Measurements from ENCODE around the gene GUSB. TPM values are rescaled to one million over a fixed set of nuclear protein-coding genes. Genes with fewer than 3 reads are reported as not detected.

Gene GUSB
- total and polyA plus RNA-seq, 2 experiments from 2014 or later, result 33.6 to 47.0 TPM

DNA sequence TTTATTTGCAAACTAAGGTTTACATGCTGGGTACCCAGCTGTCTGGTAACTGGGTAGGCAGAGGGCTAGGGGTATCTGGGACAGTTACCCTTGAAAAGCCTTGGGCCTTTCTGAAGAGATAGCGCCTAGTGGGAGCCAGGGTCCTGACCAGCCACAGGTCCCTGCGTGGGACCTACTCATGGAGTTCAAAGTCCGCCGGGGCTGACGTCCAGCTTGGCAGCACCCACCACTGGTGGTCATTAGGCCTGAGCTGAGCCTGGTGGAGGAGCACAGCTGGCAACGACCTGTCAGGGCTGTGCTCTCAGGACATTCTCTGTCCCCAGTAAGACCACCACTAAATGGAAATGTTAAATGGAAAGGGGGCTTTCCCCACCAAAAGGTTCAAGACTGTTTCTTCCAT, 20.0 kb downstream of the GUSB start (continued):
- TF ChIP-seq, protein P1, sequence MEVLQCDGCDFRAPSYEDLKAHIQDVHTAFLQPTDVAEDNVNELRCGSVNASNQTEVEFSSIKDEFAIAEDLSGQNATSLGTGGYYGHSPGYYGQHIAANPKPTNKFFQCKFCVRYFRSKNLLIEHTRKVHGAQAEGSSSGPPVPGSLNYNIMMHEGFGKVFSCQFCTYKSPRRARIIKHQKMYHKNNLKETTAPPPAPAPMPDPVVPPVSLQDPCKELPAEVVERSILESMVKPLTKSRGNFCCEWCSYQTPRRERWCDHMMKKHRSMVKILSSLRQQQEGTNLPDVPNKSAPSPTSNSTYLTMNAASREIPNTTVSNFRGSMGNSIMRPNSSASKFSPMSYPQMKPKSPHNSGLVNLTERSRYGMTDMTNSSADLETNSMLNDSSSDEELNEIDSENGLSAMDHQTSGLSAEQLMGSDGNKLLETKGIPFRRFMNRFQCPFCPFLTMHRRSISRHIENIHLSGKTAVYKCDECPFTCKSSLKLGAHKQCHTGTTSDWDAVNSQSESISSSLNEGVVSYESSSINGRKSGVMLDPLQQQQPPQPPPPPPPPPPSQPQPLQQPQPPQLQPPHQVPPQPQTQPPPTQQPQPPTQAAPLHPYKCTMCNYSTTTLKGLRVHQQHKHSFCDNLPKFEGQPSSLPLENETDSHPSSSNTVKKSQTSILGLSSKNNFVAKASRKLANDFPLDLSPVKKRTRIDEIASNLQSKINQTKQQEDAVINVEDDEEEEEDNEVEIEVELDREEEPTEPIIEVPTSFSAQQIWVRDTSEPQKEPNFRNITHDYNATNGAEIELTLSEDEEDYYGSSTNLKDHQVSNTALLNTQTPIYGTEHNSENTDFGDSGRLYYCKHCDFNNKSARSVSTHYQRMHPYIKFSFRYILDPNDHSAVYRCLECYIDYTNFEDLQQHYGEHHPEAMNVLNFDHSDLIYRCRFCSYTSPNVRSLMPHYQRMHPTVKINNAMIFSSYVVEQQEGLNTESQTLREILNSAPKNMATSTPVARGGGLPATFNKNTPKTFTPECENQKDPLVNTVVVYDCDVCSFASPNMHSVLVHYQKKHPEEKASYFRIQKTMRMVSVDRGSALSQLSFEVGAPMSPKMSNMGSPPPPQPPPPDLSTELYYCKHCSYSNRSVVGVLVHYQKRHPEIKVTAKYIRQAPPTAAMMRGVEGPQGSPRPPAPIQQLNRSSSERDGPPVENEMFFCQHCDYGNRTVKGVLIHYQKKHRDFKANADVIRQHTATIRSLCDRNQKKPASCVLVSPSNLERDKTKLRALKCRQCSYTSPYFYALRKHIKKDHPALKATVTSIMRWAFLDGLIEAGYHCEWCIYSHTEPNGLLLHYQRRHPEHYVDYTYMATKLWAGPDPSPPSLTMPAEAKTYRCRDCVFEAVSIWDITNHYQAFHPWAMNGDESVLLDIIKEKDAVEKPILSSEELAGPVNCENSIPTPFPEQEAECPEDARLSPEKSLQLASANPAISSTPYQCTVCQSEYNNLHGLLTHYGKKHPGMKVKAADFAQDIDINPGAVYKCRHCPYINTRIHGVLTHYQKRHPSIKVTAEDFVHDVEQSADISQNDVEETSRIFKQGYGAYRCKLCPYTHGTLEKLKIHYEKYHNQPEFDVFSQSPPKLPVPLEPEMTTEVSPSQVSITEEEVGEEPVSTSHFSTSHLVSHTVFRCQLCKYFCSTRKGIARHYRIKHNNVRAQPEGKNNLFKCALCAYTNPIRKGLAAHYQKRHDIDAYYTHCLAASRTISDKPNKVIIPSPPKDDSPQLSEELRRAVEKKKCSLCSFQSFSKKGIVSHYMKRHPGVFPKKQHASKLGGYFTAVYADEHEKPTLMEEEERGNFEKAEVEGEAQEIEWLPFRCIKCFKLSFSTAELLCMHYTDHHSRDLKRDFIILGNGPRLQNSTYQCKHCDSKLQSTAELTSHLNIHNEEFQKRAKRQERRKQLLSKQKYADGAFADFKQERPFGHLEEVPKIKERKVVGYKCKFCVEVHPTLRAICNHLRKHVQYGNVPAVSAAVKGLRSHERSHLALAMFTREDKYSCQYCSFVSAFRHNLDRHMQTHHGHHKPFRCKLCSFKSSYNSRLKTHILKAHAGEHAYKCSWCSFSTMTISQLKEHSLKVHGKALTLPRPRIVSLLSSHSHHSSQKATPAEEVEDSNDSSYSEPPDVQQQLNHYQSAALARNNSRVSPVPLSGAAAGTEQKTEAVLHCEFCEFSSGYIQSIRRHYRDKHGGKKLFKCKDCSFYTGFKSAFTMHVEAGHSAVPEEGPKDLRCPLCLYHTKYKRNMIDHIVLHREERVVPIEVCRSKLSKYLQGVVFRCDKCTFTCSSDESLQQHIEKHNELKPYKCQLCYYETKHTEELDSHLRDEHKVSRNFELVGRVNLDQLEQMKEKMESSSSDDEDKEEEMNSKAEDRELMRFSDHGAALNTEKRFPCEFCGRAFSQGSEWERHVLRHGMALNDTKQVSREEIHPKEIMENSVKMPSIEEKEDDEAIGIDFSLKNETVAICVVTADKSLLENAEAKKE (CRISPR knock-in tag; IDR thresholded peaks at IDR 0.05), result no peak
- TF ChIP-seq CREB1 (CRISPR knock-in tag; IDR thresholded peaks at IDR 0.05; ENCODE audit: low read depth) (no peak), EZH2 (IDR thresholded peaks at IDR 0.05; ENCODE audit: low read depth, unreplicated experiment) (no peak)
- TF ChIP-seq, protein P2, sequence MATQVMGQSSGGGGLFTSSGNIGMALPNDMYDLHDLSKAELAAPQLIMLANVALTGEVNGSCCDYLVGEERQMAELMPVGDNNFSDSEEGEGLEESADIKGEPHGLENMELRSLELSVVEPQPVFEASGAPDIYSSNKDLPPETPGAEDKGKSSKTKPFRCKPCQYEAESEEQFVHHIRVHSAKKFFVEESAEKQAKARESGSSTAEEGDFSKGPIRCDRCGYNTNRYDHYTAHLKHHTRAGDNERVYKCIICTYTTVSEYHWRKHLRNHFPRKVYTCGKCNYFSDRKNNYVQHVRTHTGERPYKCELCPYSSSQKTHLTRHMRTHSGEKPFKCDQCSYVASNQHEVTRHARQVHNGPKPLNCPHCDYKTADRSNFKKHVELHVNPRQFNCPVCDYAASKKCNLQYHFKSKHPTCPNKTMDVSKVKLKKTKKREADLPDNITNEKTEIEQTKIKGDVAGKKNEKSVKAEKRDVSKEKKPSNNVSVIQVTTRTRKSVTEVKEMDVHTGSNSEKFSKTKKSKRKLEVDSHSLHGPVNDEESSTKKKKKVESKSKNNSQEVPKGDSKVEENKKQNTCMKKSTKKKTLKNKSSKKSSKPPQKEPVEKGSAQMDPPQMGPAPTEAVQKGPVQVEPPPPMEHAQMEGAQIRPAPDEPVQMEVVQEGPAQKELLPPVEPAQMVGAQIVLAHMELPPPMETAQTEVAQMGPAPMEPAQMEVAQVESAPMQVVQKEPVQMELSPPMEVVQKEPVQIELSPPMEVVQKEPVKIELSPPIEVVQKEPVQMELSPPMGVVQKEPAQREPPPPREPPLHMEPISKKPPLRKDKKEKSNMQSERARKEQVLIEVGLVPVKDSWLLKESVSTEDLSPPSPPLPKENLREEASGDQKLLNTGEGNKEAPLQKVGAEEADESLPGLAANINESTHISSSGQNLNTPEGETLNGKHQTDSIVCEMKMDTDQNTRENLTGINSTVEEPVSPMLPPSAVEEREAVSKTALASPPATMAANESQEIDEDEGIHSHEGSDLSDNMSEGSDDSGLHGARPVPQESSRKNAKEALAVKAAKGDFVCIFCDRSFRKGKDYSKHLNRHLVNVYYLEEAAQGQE (IDR thresholded peaks at IDR 0.05; ENCODE audit: unreplicated experiment), result no peak

DNA sequence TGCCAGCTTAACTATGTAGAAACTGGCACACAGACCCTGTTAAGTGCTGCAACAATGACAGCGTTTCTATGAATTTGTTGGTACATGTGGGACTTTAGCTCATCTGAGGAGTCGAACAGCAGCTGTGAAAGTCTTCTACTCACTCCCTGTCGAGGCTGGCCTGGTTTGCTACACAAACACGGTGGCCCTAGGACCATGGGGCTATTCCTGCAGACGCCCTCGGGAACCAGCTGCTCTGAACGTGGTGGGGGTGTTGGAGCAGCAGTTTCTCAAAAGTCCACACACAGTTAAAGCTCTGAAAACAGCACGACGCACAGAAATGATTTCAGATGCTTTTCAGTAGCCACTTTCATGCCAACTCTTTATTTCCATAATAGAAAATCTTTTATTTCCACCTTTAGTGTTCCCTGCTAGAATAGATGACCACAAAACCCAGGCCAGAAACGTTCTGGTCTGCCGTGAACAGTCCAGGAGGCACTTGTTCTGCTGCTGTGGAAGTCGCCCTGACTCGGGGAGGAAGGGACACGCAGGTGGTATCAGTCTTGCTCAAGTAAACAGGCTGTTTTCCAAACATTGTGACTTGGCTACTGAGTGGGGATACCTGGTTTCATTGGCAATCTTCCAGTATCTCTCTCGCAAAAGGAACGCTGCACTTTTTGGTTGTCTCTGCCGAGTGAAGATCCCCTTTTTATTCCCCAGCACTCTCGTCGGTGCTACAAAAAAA, 21.5 kb downstream of the GUSB start:
- H3K36me3 ChIP-seq (ENCODE audit: insufficient read depth), result peaks cover 26% of the 10 kb centered on the region
- Mint-ChIP-seq H3K27me3 (ENCODE audit: insufficient read depth, low read depth, poor library complexity) (peaks cover 2% of the 10 kb centered on the region), H3K4me3 (no peak overlapping the region), H3K36me3 (ENCODE audit: low read depth) (peaks cover 67% of the 10 kb centered on the region), H3K4me1 (no peaks in the 10 kb centered on the region), H3K9me3 (no peaks in the 10 kb centered on the region; the same call in 2 of the 3 replicates), H3K27ac (no peak overlapping the region)
- H3F3A ChIP-seq (replicated peaks; ENCODE audit: low read depth), result no peaks in the 10 kb centered on the region; the same call in 1 of the 2 replicates
- H3K4me1 ChIP-seq (ENCODE audit: insufficient read depth), result no peaks in the 10 kb centered on the region
- H3K9me2 ChIP-seq (ENCODE audit: insufficient read depth), result no peaks in the 10 kb centered on the region
- no peak for ATAC-seq
- no peak overlapping the region for H2AFZ ChIP-seq
- H4K20me1 ChIP-seq (replicated peaks; ENCODE audit: insufficient read depth), result peaks cover 5% of the 10 kb centered on the region
- no peak for DNase-seq (ENCODE audit: low spot score)
- H3K27ac ChIP-seq (ENCODE audit: low read depth), result no peak overlapping the region
- no peaks in the 10 kb centered on the region for H3K79me2 ChIP-seq (replicated peaks; ENCODE audit: insufficient read depth)
- no peak overlapping the region for H3K4me3 ChIP-seq
- no peaks in the 10 kb centered on the region for H3K27me3 ChIP-seq (ENCODE audit: insufficient read depth)
- H3K4me2 ChIP-seq, result no peak overlapping the region
- no peak for TF ChIP-seq STAT1 (IDR thresholded peaks at IDR 0.05; ENCODE audit: unreplicated experiment)
- TF ChIP-seq, protein P3, sequence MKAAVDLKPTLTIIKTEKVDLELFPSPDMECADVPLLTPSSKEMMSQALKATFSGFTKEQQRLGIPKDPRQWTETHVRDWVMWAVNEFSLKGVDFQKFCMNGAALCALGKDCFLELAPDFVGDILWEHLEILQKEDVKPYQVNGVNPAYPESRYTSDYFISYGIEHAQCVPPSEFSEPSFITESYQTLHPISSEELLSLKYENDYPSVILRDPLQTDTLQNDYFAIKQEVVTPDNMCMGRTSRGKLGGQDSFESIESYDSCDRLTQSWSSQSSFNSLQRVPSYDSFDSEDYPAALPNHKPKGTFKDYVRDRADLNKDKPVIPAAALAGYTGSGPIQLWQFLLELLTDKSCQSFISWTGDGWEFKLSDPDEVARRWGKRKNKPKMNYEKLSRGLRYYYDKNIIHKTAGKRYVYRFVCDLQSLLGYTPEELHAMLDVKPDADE (IDR thresholded peaks at IDR 0.05), result no peak
- no peak for TF ChIP-seq CREB1 (CRISPR knock-in tag; IDR thresholded peaks at IDR 0.05; ENCODE audit: low read depth)
- TF ChIP-seq, protein P2 (IDR thresholded peaks at IDR 0.05; ENCODE audit: unreplicated experiment), result no peak
- no peak for TF ChIP-seq EZH2 (IDR thresholded peaks at IDR 0.05; ENCODE audit: low read depth, unreplicated experiment)
- no peak for TF ChIP-seq POLR2AphosphoS5 (IDR thresholded peaks at IDR 0.05; ENCODE audit: low read depth)
- no peak for TF ChIP-seq JUNB (IDR thresholded peaks at IDR 0.05; ENCODE audit: unreplicated experiment)
- TF ChIP-seq EZH2phosphoT487 (IDR thresholded peaks at IDR 0.05; ENCODE audit: unreplicated experiment), result no peak

All from GM23338 (cell line).